PFSK-1 (cell line): ENCODE results near the gene EML4.

Source experiments
- FOXP2 ChIP-seq: optimal IDR thresholded peaks from 2 replicates; pipeline ENCODE3; 2011; ENCODE audit warnings: borderline replicate concordance, control low read depth, inconsistent platforms; ENCODE audit not compliant: insufficient read depth; ENCODE audit errors: extremely low read length, extremely low read depth
- POLR2AphosphoS5 ChIP-seq: IDR thresholded peaks from 2 replicates; pipeline ENCODE4 v1.6.1; 2012; ENCODE audit warnings: low read depth, mild to moderate bottlenecking, control low read depth, low read length, moderate library complexity
- REST ChIP-seq, 2 experiments: IDR thresholded peaks; 2 replicates each; pipeline versions ENCODE4 v1.6.1 to v1.8.0; 2011 to 2012; ENCODE audit warnings: low read depth in 2 of 2, low read length in 2 of 2, control low read depth in 1 of 2, inconsistent platforms in 1 of 2, mild to moderate bottlenecking in 1 of 2, moderate library complexity in 1 of 2; ENCODE audit not compliant: insufficient read depth in 1 of 2
- SIN3A ChIP-seq: IDR thresholded peaks from 2 replicates; pipeline ENCODE4 v1.6.1; 2012; ENCODE audit warnings: mild to moderate bottlenecking, low read length, moderate library complexity, borderline replicate concordance; ENCODE audit not compliant: insufficient read depth
- TAF1 ChIP-seq: IDR thresholded peaks from 2 replicates; pipeline ENCODE4 v1.6.1; 2012; ENCODE audit warnings: low read length, control low read depth, borderline replicate concordance; ENCODE audit not compliant: insufficient read depth

Gene EML4

GRCh38 chr2:42230891-42231290, 61.7 kb downstream of the EML4 start:
- no peak for TF ChIP-seq POLR2AphosphoS5
- TF ChIP-seq SIN3A: no peak
- TF ChIP-seq REST (IDR thresholded peaks at IDR 0.05; ENCODE audit: insufficient read depth in 1 of 2, low read depth in 2 of 2, low read length in 2 of 2): no peak
- no peak for TF ChIP-seq FOXP2
- no peak for TF ChIP-seq TAF1

GRCh38 chr2:42232024-42232423, 62.9 kb downstream of the EML4 start:
- no peak for TF ChIP-seq REST (IDR thresholded peaks at IDR 0.05; ENCODE audit: insufficient read depth in 1 of 2, low read depth in 2 of 2, low read length in 2 of 2)
- no peak for TF ChIP-seq FOXP2
- TF ChIP-seq POLR2AphosphoS5: no peak
- TF ChIP-seq SIN3A: no peak
- TF ChIP-seq TAF1: no peak

- no peak for TF ChIP-seq REST (IDR thresholded peaks at IDR 0.05; ENCODE audit: insufficient read depth in 1 of 2, low read depth in 2 of 2, low read length in 2 of 2)
Observed at GRCh38 chr2:42233976-42234441, 64.9 kb downstream of the EML4 start.

DNA sequence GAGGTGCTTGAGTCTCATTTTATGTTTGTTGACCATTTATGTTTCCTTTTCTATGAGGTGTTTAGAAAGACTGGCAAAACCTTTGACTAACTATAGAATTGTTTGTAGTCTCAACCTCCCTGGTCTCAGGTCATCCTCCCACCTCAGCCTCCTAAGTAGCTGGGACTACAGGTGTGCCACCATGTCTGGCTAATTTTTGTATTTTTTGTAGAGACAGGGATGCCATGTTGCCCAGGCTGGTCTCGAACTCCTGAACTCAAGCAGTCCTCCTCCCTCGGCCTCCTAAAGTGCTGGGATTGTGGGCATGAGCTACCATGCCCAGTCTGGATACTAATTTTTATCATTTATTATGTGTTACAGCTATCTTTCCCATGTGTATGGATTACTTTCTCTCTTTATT, 67.8 kb downstream of the EML4 start:
- TF ChIP-seq FOXP2 (no peak), REST (IDR thresholded peaks at IDR 0.05; ENCODE audit: insufficient read depth in 1 of 2, low read depth in 2 of 2, low read length in 2 of 2) (no peak), POLR2AphosphoS5 (no peak), TAF1 (no peak), SIN3A (no peak)

- TF ChIP-seq SIN3A (no peak), REST (IDR thresholded peaks at IDR 0.05; ENCODE audit: insufficient read depth in 1 of 2, low read depth in 2 of 2, low read length in 2 of 2) (no peak), POLR2AphosphoS5 (no peak), FOXP2 (no peak), TAF1 (no peak)
Observed at GRCh38 chr2:42238644-42239288, 69.6 kb downstream of the EML4 start.
